GM12892 (cell line): ENCODE results near the gene ARID1B.

ENCODE experiments used
- POLR2A ChIP-seq: IDR thresholded peaks from 2 replicates; pipeline ENCODE4 v1.6.1; 2011; ENCODE audit warnings: low read depth, low read length, control low read depth
- POLR2AphosphoS5 ChIP-seq: IDR thresholded peaks from 2 replicates; pipeline ENCODE4 v1.6.1; 2011; ENCODE audit warnings: low read depth, low read length, control low read depth

DNA sequence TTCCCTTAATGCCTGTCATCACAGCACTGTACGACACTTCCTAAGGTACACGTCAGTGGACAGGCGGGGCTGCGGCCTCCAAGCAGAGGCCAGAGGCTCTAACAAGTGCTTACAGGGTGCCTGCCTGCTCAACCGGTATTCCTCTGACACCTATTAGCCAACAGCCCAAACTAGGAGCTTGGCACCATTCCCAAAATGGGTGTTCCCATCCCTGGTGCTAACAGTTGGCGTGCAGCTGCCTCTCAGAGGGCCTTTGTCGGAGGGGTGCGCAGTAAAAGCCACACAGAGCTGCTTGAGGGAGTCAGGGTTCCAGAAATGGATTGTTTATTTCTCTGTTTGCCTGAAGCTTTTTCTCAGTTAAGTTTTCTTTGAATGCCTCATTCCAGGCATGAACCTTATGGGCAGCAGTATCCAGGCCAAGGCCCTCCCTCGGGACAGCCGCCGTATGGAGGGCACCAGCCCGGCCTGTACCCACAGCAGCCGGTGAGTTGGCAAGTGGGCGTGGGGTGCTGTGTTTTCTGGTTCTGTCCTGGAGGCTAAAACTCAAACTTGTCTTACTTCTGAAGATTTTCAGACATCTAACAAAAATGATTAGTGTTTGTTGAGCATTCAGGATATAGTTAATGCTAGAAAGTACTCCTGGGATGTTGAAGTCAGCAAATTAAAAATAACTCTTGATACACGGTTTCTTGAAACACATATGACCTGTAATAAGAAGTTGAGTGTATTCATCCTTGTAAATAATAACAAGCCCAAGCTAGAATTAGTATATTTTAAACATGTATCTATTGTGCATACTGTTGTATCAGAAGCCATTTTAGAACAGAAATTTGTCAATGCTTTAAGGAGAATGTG, 421.5 kb downstream of the ARID1B start:
- TF ChIP-seq POLR2AphosphoS5 (no peak), POLR2A (no peak)
